GM06990 (cell line): ENCODE results near the gene SMYD1.

Source experiments
- DNase-seq: peaks from one replicate; pipeline ENCODE4 v3.0.0-alpha.2; 2011; ENCODE audit not compliant: insufficient read length; ENCODE audit errors: extremely low read depth
- H3K27me3 ChIP-seq: replicated peaks from 2 replicates; pipeline ENCODE4 v1.6.0; 2011; ENCODE audit warnings: low read length; ENCODE audit not compliant: control insufficient read depth, insufficient read depth
- H3K36me3 ChIP-seq: 2 replicates; pipeline ENCODE4 v1.5.1; 2011; ENCODE audit warnings: low read length; ENCODE audit not compliant: control insufficient read depth, insufficient read depth
- H3K4me3 ChIP-seq: replicated peaks from 2 replicates; pipeline ENCODE4 v1.5.1; 2011; ENCODE audit warnings: low read depth, mild to moderate bottlenecking, control low read depth, low read length
- TF ChIP-seq, protein P1 (sequence below): IDR thresholded peaks from 2 replicates; pipeline ENCODE4 v1.5.1; 2011; ENCODE audit warnings: low read length, control low read depth, mild to moderate bottlenecking, inconsistent platforms; ENCODE audit not compliant: insufficient read depth, poor library complexity, severe bottlenecking

Gene SMYD1

DNA sequence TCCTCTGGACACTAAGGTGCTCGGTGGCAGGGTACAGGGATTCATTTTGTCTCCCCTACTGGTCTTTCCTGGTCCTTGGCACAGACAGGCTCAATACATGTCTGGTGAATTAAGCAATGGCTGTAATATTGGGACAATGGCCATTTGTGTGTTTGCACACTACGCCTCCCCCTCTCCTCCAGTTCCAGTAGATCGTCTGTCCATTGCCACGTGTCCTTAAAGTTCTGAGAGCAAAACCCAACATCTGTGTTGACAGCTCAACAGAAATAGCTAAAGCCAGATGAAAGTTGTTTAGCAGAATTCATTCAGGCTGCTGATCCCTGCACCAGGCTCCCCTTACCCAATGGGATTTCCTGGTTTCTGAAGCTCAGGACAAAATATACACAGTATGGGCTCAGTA lies 69.2 kb downstream of the SMYD1 start:
- no peaks in the 10 kb centered on the region for H3K36me3 ChIP-seq
- no peaks in the 10 kb centered on the region for H3K27me3 ChIP-seq
- no peak overlapping the region for H3K4me3 ChIP-seq
- DNase-seq: no peak
- TF ChIP-seq, protein P1, sequence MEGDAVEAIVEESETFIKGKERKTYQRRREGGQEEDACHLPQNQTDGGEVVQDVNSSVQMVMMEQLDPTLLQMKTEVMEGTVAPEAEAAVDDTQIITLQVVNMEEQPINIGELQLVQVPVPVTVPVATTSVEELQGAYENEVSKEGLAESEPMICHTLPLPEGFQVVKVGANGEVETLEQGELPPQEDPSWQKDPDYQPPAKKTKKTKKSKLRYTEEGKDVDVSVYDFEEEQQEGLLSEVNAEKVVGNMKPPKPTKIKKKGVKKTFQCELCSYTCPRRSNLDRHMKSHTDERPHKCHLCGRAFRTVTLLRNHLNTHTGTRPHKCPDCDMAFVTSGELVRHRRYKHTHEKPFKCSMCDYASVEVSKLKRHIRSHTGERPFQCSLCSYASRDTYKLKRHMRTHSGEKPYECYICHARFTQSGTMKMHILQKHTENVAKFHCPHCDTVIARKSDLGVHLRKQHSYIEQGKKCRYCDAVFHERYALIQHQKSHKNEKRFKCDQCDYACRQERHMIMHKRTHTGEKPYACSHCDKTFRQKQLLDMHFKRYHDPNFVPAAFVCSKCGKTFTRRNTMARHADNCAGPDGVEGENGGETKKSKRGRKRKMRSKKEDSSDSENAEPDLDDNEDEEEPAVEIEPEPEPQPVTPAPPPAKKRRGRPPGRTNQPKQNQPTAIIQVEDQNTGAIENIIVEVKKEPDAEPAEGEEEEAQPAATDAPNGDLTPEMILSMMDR: no peak

DNA sequence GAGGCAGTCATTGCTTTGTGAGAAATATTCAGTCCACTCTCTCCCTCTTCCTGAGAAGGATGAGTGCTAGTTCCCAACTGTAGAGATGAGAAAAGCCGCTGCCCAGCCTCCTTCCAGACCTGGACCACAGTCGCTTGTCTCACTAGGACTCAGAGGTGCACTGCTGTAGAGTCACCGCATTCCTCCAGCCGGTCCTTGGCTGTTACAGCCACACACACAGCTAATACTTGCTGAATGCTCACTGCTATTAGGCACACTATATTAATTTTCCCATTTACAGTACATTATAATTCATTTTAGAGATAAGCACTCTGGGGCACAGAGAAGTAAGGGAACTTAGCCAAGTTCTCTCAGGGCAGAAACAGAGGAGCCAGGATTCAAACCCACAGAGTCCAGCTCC lies 70.2 kb downstream of the SMYD1 start:
- H3K27me3 ChIP-seq: no peaks in the 10 kb centered on the region

GRCh38 chr2:88139203-88139702 lies 71.6 kb downstream of the SMYD1 start:
- no peak for DNase-seq
- TF ChIP-seq, protein P1: no peak
- Histone ChIP-seq H3K4me3 (no peak overlapping the region), H3K27me3 (no peaks in the 10 kb centered on the region), H3K36me3 (no peaks in the 10 kb centered on the region)

More for the DNA sequence above, 70.2 kb downstream of the SMYD1 start:
- Histone ChIP-seq H3K4me3 (no peak overlapping the region), H3K36me3 (no peaks in the 10 kb centered on the region)
- TF ChIP-seq, protein P1: no peak
- DNase-seq: no peak

- no peak overlapping the region for H3K4me3 ChIP-seq
- TF ChIP-seq, protein P1: no peak
Observed at GRCh38 chr2:88139804-88140203, 72.2 kb downstream of the SMYD1 start.

DNA sequence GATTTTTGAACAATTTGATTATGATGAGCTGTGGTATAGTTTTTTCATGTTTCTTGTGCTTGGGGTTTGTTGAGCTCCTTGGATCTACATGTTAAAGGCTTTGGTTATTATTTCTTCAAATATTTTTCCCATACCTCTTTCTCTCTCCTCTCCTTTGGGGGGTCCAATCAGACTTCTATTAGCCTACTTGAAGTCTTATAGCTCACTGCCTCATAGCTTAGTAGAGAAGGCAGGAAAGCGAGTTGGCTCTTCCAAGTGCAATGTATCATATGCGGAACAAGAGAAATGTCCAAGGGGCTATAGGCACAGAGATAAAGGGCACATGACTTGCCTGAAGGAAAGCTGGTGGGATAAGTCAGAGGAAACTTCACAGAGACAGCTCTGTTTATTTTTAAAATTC lies 74.3 kb downstream of the SMYD1 start:
- no peak for DNase-seq
- no peaks in the 10 kb centered on the region for H3K27me3 ChIP-seq
- no peaks in the 10 kb centered on the region for H3K36me3 ChIP-seq
- TF ChIP-seq, protein P1: no peak
- H3K4me3 ChIP-seq: no peak overlapping the region

More at GRCh38 chr2:88139804-88140203, 72.2 kb downstream of the SMYD1 start:
- Histone ChIP-seq H3K36me3 (no peaks in the 10 kb centered on the region), H3K27me3 (no peaks in the 10 kb centered on the region)
- DNase-seq: no peak

- TF ChIP-seq, protein P1: no peak
- H3K36me3 ChIP-seq: no peaks in the 10 kb centered on the region
- DNase-seq: no peak
- no peak overlapping the region for H3K4me3 ChIP-seq
- H3K27me3 ChIP-seq: no peaks in the 10 kb centered on the region
Observed at GRCh38 chr2:88144271-88144670, 76.6 kb downstream of the SMYD1 start.
